HG03103 (cell line): Measurements from ENCODE around the gene FRMD7.
A peak's percentile ranks its signal among the peaks of the same experiment; 100 is the strongest.

Experiments
- ATAC-seq: cut with Tn5 transposase; IDR thresholded peaks from one replicate; pipeline ENCODE4 v1.9.1; 2021; ENCODE audit warnings: low read depth; ENCODE audit not compliant: unreplicated experiment

The FRMD7 gene

DNA sequence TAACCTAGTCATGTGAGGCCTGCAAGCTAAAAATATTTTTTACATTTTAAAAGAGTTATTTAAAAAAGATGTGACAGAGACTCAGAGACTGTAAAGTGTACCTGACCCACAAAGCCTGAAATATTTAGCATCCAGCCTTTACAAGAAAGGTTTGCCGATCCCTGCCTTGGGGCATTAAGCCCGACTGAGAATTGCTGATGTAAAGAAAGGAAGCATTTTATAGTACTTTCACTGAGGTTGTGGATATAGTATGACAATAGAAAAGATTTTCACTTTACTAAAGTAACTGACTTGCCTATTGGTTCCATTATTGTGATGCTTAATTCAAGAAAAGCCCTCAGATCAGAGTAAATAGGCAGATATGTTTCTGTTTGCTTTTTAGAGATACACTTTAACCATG is 87.8 kb downstream of the FRMD7 start:
- no peak for ATAC-seq

DNA sequence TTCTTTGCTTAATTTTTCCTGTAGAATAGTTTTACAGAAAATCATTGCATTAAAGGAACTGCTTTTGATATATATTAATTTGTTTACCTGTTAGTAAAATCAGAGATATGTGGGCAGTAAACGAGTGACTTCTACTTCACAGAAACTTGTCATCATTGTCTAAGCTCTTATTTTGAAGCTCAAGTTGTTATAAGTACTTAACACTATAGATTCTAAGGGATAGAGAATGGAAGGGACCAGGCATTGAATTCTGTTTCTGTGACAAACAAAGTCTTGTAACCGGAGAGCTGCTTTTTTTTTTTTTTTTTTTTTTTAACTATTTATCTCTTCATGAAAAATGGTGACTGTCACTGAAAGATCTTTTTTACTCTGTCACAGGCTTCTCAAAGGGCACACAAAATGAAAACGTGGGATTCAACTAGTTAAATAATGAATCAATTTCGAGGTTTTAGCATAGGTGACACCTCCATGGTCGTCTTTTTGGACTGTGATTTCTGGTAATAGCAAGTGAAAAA is 90.3 kb downstream of the FRMD7 start:
- no peak for ATAC-seq

DNA sequence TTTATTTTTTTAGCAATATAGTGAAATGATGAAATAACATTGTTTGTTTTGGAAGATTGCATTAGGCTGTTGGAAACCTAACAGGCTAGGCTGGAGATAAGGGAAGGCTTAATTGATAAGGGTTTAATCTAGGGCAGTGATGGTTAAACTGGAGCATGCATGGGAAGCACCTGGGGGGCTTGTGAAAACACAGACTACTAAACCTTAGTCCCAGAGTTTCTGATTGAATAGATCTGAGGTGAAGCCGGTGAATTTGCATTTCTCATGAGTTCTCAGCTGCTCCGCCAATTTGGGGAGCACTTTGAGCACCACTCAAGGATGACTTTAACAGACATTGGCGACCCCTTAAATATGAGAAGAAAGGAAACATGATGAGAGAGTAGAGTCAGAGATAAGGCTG is 93.2 kb downstream of the FRMD7 start:
- peak; percentile 52 for ATAC-seq

DNA sequence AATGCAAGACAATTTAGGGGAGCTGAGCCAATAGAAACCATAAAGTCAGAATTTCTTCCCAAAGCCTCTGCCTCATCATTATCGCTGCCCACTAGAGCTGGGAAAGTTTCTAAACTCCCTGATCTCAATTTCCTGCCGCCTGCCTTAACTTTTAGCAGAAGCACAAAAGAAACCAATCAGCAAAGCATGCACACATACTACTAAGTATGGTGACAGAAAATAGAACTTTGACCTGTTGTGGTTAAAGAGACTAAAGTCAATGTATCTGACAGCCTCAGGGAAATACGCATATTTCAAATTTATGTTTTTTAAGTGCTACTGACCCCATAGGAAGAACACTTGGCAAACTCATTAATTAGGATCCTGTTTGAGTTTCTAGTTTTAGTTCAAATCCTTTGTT is 94.7 kb downstream of the FRMD7 start:
- no peak for ATAC-seq

DNA sequence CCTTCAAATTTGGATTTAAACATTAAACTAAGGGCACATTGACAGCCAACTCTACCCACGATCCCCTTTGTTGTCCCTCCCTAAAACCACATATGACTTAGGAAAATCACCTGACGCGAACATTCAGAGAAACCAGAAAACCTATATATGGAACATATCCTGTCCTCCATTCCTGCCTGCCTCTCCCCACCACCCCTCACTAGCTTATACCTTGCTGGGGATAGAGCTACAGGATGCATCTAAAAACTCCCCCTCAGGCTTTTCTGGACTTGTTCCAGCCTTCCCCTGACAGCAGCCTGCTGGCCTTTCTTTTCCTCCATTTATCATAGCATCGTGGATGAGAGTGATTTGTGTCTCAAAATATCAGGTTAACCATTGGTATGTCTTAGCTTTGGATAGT is 96.0 kb downstream of the FRMD7 start:
- ATAC-seq, result no peak

DNA sequence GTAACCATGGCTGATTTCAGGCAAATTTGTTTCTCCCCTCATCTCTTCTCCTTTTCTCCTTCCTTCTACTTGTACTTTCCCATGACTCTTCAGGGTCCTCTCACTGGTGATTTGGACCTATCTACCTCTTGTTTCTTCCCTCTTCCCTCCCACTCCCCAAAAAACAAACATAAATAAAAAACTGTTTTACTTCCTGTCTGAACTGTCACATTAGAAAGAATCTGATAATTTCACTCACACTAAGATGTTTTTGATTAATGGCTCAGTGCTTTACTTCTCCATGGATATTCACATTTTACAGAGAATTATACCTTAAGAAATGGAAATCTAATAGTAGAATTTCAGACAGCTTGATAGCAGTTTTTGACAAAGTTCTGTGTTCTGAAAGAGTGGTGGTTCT is 97.6 kb downstream of the FRMD7 start:
- ATAC-seq, result no peak
